Measurements from ENCODE around the gene DPAGT1. TPM values are rescaled to one million over a fixed set of nuclear protein-coding genes. Genes with fewer than 3 reads are reported as not detected.

The DPAGT1 gene
- total RNA-seq, 2 donors from 2014 or later: 26.7 to 62.6 TPM

GRCh38 chr11:119093942-119094815 lies 7.5 kb downstream of the DPAGT1 start:
- peak; percentile 12 for ATAC-seq
- TF ChIP-seq CTCF (IDR thresholded peaks at IDR 0.05): no peak
- no peak for TF ChIP-seq POLR2A (IDR thresholded peaks at IDR 0.05)
- H3K36me3 ChIP-seq (replicated peaks in 1 of 2; ENCODE audit: insufficient read depth in 1 of 2, low read depth in 2 of 2): peaks cover 0 to 12% of the 10 kb centered on the region in 2 donors
- peak in 3 of 4 donors; percentile 34 to 49 (median 44) for DNase-seq
- H3K27ac ChIP-seq: peak overlapping the region; percentile 79 to 95 (median 92)
- H3K4me1 ChIP-seq: peaks cover 22% of the 10 kb centered on the region
- no peaks in the 10 kb centered on the region for H3K9me3 ChIP-seq
- WGBS, 2 donors: 0 to 1% methylated on average over 7 to 51 of the region's 81 CpGs
- intact Hi-C loops (cut with DNase I): no loop called here
- peak overlapping the region; percentile 80 to 87 for H3K4me3 ChIP-seq
- H3K27me3 ChIP-seq: no peaks in the 10 kb centered on the region

DNA sequence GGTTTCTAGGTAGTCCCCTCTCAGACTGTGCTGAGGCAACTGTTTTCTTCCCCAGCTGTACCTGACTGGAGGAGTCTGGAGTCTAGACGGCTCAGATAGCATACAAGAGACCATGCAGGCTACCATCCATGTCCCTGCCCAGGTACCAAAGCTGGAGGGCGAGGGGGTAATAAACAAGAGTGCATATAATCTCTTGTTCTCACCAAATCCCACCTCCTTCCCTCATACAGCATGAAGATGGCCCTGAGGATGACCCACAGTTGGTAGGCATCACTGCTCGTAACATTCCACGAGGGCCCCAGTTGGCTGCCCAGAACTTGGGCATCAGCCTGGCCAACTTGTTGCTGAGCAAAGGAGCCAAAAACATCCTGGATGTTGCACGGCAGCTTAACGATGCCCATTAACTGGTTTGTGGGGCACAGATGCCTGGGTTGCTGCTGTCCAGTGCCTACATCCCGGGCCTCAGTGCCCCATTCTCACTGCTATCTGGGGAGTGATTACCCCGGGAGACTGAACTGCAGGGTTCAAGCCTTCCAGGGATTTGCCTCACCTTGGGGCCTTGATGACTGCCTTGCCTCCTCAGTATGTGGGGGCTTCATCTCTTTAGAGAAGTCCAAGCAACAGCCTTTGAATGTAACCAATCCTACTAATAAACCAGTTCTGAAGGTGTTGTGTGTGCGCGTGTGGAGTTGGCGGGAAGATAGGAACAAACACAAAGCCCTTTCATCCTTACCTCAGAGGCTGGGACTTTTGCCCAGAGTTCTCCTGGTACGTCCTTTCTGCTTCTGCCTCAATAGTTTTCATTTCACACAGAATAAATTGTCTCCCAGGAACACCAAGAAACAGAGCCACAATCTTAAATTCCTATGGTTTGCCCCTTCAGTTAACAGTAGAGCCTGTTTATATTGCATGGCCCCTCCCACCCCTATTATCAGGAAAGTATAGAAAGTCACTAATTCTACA lies 8.5 kb downstream of the DPAGT1 start:
- Histone ChIP-seq H3K4me1 (peaks cover 22% of the 10 kb centered on the region), H3K36me3 (replicated peaks in 1 of 2; ENCODE audit: insufficient read depth in 1 of 2, low read depth in 2 of 2) (peaks cover 0 to 10% of the 10 kb centered on the region in 2 donors), H3K4me3 (no peak overlapping the region), H3K9me3 (no peaks in the 10 kb centered on the region), H3K27me3 (no peaks in the 10 kb centered on the region), H3K27ac (peak overlapping the region; percentile 4 to 95 (median 92))
- DNase-seq (peak in 3 of 4 donors; percentile 44 to 53 (median 50)), ATAC-seq (no peak)
- WGBS, 2 donors: 45% methylated on average over 8 to 12 of the region's 12 CpGs
- TF ChIP-seq CTCF (IDR thresholded peaks at IDR 0.05) (no peak), POLR2A (IDR thresholded peaks at IDR 0.05) (no peak)
- intact Hi-C loops (cut with DNase I): no loop called here

DNA sequence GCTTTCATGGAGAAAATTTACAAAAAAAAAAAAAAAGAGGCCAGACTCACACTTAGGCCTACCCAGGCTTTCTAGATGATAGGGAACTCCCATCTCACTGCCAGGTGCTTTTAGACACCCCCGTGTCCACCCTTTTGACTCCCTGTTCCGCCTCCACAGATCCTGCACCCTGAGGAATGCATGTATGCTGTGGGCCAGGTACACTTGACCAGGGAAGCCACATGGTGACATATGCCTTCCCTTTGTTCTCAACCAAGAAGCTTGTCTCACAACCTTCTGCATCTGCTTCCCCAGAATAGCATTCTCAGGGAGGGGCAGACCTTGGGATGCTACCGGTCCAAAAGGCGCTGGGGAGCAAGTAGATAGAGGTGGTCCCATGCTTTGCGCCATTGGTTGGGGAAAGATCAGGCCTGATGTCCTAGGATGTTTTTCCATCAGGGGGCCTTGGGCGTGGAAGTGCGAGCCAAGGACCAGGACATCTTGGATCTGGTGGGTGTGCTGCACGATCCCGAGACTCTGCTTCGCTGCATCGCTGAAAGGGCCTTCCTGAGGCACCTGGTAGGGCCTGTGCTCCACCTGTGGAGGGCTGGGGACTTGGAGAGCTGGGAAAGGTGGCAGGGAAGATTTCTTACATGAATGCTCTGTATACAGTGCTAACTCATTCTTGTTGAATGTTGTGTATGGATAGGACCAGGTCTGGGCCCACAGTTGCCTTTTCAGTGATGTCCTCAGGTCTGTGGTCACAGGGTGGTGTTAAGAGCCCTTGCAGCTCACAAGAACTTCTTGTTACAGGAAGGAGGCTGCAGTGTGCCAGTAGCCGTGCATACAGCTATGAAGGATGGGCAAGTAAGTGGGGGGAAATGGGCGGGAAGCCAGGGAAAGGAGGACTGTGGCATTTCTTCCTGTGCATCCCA lies 9.4 kb downstream of the DPAGT1 start:
- intact Hi-C loops (cut with DNase I): no loop called here
- Histone ChIP-seq H3K9me3 (no peaks in the 10 kb centered on the region), H3K4me1 (peaks cover 29% of the 10 kb centered on the region), H3K36me3 (replicated peaks in 1 of 2; ENCODE audit: insufficient read depth in 1 of 2, low read depth in 2 of 2) (peaks cover 0 to 2% of the 10 kb centered on the region in 2 donors), H3K27me3 (no peaks in the 10 kb centered on the region), H3K4me3 (no peak overlapping the region), H3K27ac (peak overlapping the region in 1 of 4 donors; percentile 95)
- WGBS, 2 donors: 80 to 82% methylated on average over 13 of the region's 13 CpGs
- DNase-seq (no peak), ATAC-seq (no peak)
- TF ChIP-seq CTCF (IDR thresholded peaks at IDR 0.05) (no peak), POLR2A (IDR thresholded peaks at IDR 0.05) (no peak)

DNA sequence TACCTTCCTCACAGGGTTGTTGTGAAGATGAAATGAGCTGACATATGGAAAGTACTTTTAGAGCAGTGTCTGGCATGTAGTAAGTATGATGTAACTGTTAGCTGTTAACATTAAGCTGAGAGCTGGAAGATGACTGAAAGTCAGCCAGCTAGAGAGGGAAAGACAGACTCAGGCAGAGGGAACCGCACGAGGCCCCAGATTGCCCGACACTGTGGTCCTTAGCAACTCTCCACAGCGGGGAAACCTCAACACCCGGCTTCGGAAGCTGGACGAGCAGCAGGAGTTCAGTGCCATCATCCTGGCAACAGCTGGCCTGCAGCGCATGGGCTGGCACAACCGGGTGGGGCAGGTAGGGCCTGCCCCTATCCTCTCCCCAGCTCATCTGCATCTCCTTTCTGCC lies 10.5 kb downstream of the DPAGT1 start:
- Histone ChIP-seq H3K4me3 (no peak overlapping the region), H3K36me3 (replicated peaks in 1 of 2; ENCODE audit: insufficient read depth in 1 of 2, low read depth in 2 of 2) (no peaks in the 10 kb centered on the region), H3K4me1 (peaks cover 31% of the 10 kb centered on the region), H3K27ac (no peak overlapping the region), H3K27me3 (no peaks in the 10 kb centered on the region), H3K9me3 (no peaks in the 10 kb centered on the region)
- no peak for ATAC-seq
- DNase-seq: no peak
- WGBS, 2 donors: 82 to 88% methylated on average over 9 of the region's 9 CpGs
- intact Hi-C loops (cut with DNase I): no loop called here
- TF ChIP-seq CTCF (IDR thresholded peaks at IDR 0.05) (no peak), POLR2A (IDR thresholded peaks at IDR 0.05) (no peak)
